ENCODE data around the gene PRRX2. TPM values are rescaled to one million over a fixed set of nuclear protein-coding genes. Genes with fewer than 3 reads are reported as not detected.

Gene PRRX2
- total and polyA plus RNA-seq, 2 of the 4 experiments (the other 2 are of a cell fraction) = 12.7 to 35.5 TPM

DNA sequence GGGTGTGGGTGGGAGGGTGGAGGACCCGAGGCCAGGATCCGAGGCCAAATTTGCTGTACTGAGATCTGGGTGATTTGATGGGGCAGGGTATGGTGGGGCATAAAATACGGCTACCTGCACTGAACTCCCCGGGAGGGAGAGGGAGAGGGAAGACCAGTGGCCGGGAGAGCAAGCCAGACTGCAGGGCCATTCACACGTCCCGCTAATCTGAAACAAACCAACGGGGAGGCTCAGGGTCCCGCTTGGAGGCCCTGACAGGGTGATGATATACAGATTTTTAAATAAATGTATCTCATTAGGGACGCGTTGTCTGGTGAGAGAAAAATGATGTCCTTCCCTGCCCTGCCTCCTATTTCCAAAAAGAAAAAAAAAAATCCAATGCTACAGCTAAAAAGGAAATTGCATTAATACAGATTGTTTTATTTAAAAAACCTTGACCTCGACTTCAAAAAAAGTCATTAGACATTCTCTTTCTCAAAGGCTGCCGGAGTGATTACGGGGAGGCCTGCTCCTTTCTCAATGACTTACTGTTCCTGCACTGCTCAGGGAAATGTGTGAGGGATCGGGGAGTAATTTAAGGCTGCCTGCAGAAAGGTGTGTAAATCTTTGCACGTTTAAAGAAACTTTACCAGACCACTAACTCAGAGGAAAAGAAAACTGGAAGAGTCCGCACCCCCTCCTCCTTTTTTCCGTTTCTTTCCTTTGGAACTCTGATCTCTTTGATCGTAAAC lies 11.5 kb upstream of the PRRX2 start:
- Histone ChIP-seq H3K4me3 (ENCODE audit: insufficient read depth, low read depth, low read length) (no peak overlapping the region), H2AK9ac (replicated peaks; ENCODE audit: low read depth, low read length, poor library complexity) (no peak overlapping the region), H3K56ac (ENCODE audit: extremely low read depth, insufficient read depth, low read length) (no peak overlapping the region), H4K20me1 (ENCODE audit: insufficient read depth, low read length) (no peaks in the 10 kb centered on the region; the same call in 1 of the 2 replicates), H3K79me1 (ENCODE audit: low read depth in 1 of 2, low read length in 2 of 2) (peaks cover 0 to 12% of the 10 kb centered on the region in 2 experiments; a peak in 1 of 4 replicates), H3K4ac (ENCODE audit: low read depth, low read length) (peak overlapping the region; percentile 19; the same call in 1 of the 2 replicates), H2BK5ac (ENCODE audit: low read depth, low read length, poor library complexity, severe bottlenecking) (no peak overlapping the region), H4K91ac (ENCODE audit: insufficient read depth, low read depth, low read length) (no peak overlapping the region), H3K9ac (ENCODE audit: low read depth, low read length) (no peak overlapping the region; the same call in 1 of the 2 replicates), H3K27me3 (ENCODE audit: control insufficient read depth, insufficient read depth, low read length) (no peaks in the 10 kb centered on the region), H4K5ac (ENCODE audit: low read depth, low read length) (no peak overlapping the region), H4K8ac (ENCODE audit: low read depth in 2 of 2, low read length in 2 of 2) (no peak overlapping the region), H3K18ac (ENCODE audit: low read depth, low read length) (no peak overlapping the region; the same call in 1 of the 2 replicates), H3K4me2 (ENCODE audit: low read depth, low read length) (no peak overlapping the region), H2AFZ (replicated peaks; ENCODE audit: low read length, poor library complexity) (no peak overlapping the region), H2BK15ac (ENCODE audit: low read depth, low read length) (no peak overlapping the region), H3K4me1 (ENCODE audit: control insufficient read depth, insufficient read depth, low read length) (peaks cover 20% of the 10 kb centered on the region), H3K14ac (replicated peaks; ENCODE audit: low read depth, low read length) (no peak overlapping the region), H2AK5ac (ENCODE audit: low read depth, low read length) (peak overlapping the region; percentile 12; the same call in 1 of the 2 replicates), H3K23ac (ENCODE audit: low read depth, low read length) (no peak overlapping the region), H2BK120ac (ENCODE audit: low read depth, low read length) (0 out of 2 replicates have a peak overlapping the region, but pooled peaks have one; percentile 29), H3K9me1 (ENCODE audit: insufficient read depth, low read length) (peaks cover 7% of the 10 kb centered on the region; the same call in 1 of the 2 replicates), H2BK20ac (ENCODE audit: low read depth, low read length) (no peak overlapping the region), H3K9me3 (ENCODE audit: control insufficient read depth, insufficient read depth, low read length) (no peaks in the 10 kb centered on the region), H3K27ac (ENCODE audit: insufficient read depth, low read length) (no peak overlapping the region), H3K36me3 (ENCODE audit: control insufficient read depth, insufficient read depth, low read length) (no peaks in the 10 kb centered on the region)
- no peak for DNase-seq
- 60% methylated on average over 2 of the region's 19 CpGs; no CpG with 5 or more reads in 1 of the 2 experiments for WGBS, 2 experiments (ENCODE audit: extremely low coverage in 2 of 2, insufficient read length in 1 of 2)
- intact Hi-C loops (cut with micrococcal nuclease) (no loop called here), dilution Hi-C loops (cut with HindIII; ENCODE audit: low sequenced_read_pairs, unreplicated experiment) (no loop called here), in situ Hi-C loops (cut with MboI; ENCODE audit: low sequenced_read_pairs) (loop anchor here (5.0 kb wide), 1 partner anchor 128 kb away; no protein-coding TSS in a partner anchor)
- BruUV-seq (replicated peaks) = no TSS peak
- no peak for ATAC-seq (ENCODE audit: low read depth)
- ChIA-PET CTCF (interaction anchor here (0.6 kb wide), 1 partner anchor 12 kb away, joined by 5 read pairs; no protein-coding TSS in a partner anchor), POLR2A (ENCODE audit: unreplicated experiment) (no interaction called here)
- TF ChIP-seq CHD1 (IDR thresholded peaks at IDR 0.05; ENCODE audit: low read depth, low read length) (no peak), RCOR1 (IDR thresholded peaks at IDR 0.05; ENCODE audit: insufficient replicate concordance, low read length) (no peak), RFX5 (IDR thresholded peaks at IDR 0.05; ENCODE audit: low read depth, low read length) (no peak), BHLHE40 (IDR thresholded peaks at IDR 0.05; ENCODE audit: low read depth, low read length) (no peak), MAFK (IDR thresholded peaks at IDR 0.05; ENCODE audit: low read depth, low read length) (no peak)

Measured in IMR-90 (cell line).